Neuron (in vitro differentiated cells): ENCODE measurements around the gene SRPX.

Source experiments
- H2AFZ ChIP-seq: one replicate; pipeline ENCODE4 v1.6.1; 2013; ENCODE audit warnings: low read depth, mild to moderate bottlenecking, inconsistent platforms, low read length, moderate library complexity
- H3K27me3 ChIP-seq: one replicate; pipeline ENCODE4 v1.6.1; 2013; ENCODE audit warnings: low read length; ENCODE audit not compliant: insufficient read depth
- H3K36me3 ChIP-seq: one replicate; pipeline ENCODE4 v1.6.1; 2013; ENCODE audit warnings: low read length; ENCODE audit not compliant: insufficient read depth
- H3K4me1 ChIP-seq: one replicate; pipeline ENCODE4 v1.6.1; 2013; ENCODE audit warnings: low read length; ENCODE audit not compliant: insufficient read depth
- H3K4me3 ChIP-seq: 2 replicates; pipeline ENCODE4 v1.5.1; 2013; ENCODE audit warnings: mild to moderate bottlenecking, low read length, moderate library complexity
- H3K9me3 ChIP-seq: one replicate; pipeline ENCODE4 v1.6.1; 2013; ENCODE audit warnings: low read length

SRPX gene

GRCh38 chrX:38109042-38109898 is 111.4 kb downstream of the SRPX start:
- no peaks in the 10 kb centered on the region for H3K27me3 ChIP-seq
- no peak overlapping the region for H3K4me3 ChIP-seq
- no peaks in the 10 kb centered on the region for H3K4me1 ChIP-seq
- H3K36me3 ChIP-seq: no peaks in the 10 kb centered on the region
- H3K9me3 ChIP-seq: no peaks in the 10 kb centered on the region
- H2AFZ ChIP-seq: no peak overlapping the region

GRCh38 chrX:38108364-38108763 is 112.3 kb downstream of the SRPX start:
- H3K9me3 ChIP-seq: no peaks in the 10 kb centered on the region
- no peak overlapping the region for H3K4me3 ChIP-seq
- H3K36me3 ChIP-seq: no peaks in the 10 kb centered on the region
- peaks cover under 1% of the 10 kb centered on the region for H3K27me3 ChIP-seq
- no peaks in the 10 kb centered on the region for H3K4me1 ChIP-seq
- no peak overlapping the region for H2AFZ ChIP-seq

GRCh38 chrX:38106991-38107655 is 113.5 kb downstream of the SRPX start:
- peaks cover 5% of the 10 kb centered on the region for H3K27me3 ChIP-seq
- no peaks in the 10 kb centered on the region for H3K4me1 ChIP-seq
- no peak overlapping the region for H3K4me3 ChIP-seq
- H3K9me3 ChIP-seq: no peaks in the 10 kb centered on the region
- H2AFZ ChIP-seq: no peak overlapping the region
- no peaks in the 10 kb centered on the region for H3K36me3 ChIP-seq

- H3K9me3 ChIP-seq: no peaks in the 10 kb centered on the region
- no peak overlapping the region for H2AFZ ChIP-seq
- H3K27me3 ChIP-seq: peaks cover 5% of the 10 kb centered on the region
- no peak overlapping the region for H3K4me3 ChIP-seq
- H3K4me1 ChIP-seq: no peaks in the 10 kb centered on the region
- no peaks in the 10 kb centered on the region for H3K36me3 ChIP-seq
Observed at GRCh38 chrX:38105216-38105725, 115.4 kb downstream of the SRPX start.

- peaks cover 5% of the 10 kb centered on the region for H3K27me3 ChIP-seq
- H2AFZ ChIP-seq: no peak overlapping the region
- H3K4me1 ChIP-seq: no peaks in the 10 kb centered on the region
- H3K4me3 ChIP-seq: no peak overlapping the region
- H3K9me3 ChIP-seq: no peaks in the 10 kb centered on the region
- no peaks in the 10 kb centered on the region for H3K36me3 ChIP-seq
Observed at GRCh38 chrX:38103857-38104812, 116.5 kb downstream of the SRPX start.

- H3K36me3 ChIP-seq: no peaks in the 10 kb centered on the region
- H2AFZ ChIP-seq: no peak overlapping the region
- H3K9me3 ChIP-seq: no peaks in the 10 kb centered on the region
- H3K4me1 ChIP-seq: no peaks in the 10 kb centered on the region
- no peak overlapping the region for H3K4me3 ChIP-seq
- peaks cover 5% of the 10 kb centered on the region for H3K27me3 ChIP-seq
Observed at GRCh38 chrX:38102875-38103274, 117.8 kb downstream of the SRPX start.

- H2AFZ ChIP-seq: no peak overlapping the region
- no peaks in the 10 kb centered on the region for H3K36me3 ChIP-seq
- no peaks in the 10 kb centered on the region for H3K9me3 ChIP-seq
- H3K27me3 ChIP-seq: peaks cover 5% of the 10 kb centered on the region
- no peaks in the 10 kb centered on the region for H3K4me1 ChIP-seq
- H3K4me3 ChIP-seq: no peak overlapping the region
Observed at GRCh38 chrX:38102240-38102639, 118.4 kb downstream of the SRPX start.

- Histone ChIP-seq H3K9me3 (no peaks in the 10 kb centered on the region), H3K36me3 (no peaks in the 10 kb centered on the region), H3K4me3 (no peak overlapping the region), H3K4me1 (no peaks in the 10 kb centered on the region), H2AFZ (no peak overlapping the region), H3K27me3 (peaks cover 5% of the 10 kb centered on the region)
Observed at GRCh38 chrX:38099688-38100087, 121.0 kb downstream of the SRPX start.
